ENCODE data around the gene RBM27.

RBM27 gene, protein sequence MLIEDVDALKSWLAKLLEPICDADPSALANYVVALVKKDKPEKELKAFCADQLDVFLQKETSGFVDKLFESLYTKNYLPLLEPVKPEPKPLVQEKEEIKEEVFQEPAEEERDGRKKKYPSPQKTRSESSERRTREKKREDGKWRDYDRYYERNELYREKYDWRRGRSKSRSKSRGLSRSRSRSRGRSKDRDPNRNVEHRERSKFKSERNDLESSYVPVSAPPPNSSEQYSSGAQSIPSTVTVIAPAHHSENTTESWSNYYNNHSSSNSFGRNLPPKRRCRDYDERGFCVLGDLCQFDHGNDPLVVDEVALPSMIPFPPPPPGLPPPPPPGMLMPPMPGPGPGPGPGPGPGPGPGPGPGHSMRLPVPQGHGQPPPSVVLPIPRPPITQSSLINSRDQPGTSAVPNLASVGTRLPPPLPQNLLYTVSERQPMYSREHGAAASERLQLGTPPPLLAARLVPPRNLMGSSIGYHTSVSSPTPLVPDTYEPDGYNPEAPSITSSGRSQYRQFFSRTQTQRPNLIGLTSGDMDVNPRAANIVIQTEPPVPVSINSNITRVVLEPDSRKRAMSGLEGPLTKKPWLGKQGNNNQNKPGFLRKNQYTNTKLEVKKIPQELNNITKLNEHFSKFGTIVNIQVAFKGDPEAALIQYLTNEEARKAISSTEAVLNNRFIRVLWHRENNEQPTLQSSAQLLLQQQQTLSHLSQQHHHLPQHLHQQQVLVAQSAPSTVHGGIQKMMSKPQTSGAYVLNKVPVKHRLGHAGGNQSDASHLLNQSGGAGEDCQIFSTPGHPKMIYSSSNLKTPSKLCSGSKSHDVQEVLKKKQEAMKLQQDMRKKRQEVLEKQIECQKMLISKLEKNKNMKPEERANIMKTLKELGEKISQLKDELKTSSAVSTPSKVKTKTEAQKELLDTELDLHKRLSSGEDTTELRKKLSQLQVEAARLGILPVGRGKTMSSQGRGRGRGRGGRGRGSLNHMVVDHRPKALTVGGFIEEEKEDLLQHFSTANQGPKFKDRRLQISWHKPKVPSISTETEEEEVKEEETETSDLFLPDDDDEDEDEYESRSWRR

DNA sequence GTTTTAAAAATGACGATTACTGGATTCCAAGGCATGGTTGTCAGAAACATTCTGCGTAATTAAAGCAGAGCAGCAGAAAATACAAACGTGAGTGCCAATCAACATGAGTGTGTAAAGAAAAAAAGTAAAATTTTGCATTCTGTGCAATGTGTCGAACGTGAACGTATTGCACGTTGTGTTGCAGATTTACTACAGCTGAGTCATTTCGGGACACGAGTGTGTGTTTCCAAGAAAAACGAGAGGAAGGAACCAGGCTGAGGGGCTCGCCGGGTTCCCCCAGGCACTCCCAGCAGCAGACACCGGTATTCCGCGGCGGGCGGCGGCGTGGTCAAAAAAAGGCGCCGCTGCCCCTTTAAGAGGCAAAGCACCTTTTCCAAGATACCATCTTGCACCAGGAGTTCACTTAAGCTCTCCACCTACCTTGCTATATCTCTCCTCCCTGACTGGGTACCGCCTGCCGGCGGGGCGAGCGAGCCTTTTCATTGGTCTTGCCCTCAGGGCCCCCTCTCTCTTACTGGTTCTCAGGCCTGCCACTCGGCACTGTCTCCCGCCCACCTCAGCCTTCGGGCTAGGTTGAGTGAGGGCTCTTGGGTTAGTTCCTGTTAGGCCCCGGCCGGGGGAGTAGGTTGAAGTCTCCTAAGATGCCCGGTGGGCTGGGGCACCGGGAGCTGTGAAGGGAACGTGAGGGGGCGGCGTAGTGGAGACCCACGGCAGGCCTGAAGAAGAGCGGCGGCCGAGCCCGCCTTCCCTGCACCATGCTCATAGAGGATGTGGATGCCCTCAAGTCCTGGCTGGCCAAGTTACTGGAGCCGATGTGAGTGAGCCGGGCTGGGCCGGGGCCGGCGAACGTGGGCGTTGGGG, at the start of gene RBM27:
Gene RBM27 (plus strand): TSS at position 595 of the 861 bp plus-strand sequence. CDS start 161 bp downstream, at position 756.
- no peaks in the 10 kb centered on the region for H3K27me3 ChIP-seq (ENCODE audit: low read depth, low read length)
- H3K4me3 ChIP-seq (ENCODE audit: low read length): peak within 1 kb of the TSS; percentile 98
- H3K9me3 ChIP-seq (ENCODE audit: insufficient read depth, low read length): no peaks in the 10 kb centered on the region
- peak within 1 kb of the TSS; percentile 90 for H3K4me2 ChIP-seq (ENCODE audit: low read length)
- peaks cover 47% of the 10 kb centered on the region for H3K79me2 ChIP-seq (ENCODE audit: low read length)
- peak within 1 kb of the TSS; percentile 97 for H2AFZ ChIP-seq (ENCODE audit: low read depth, low read length)
- peaks cover 29% of the 10 kb centered on the region for H4K20me1 ChIP-seq (ENCODE audit: insufficient read depth, low read length)
- peak within 1 kb of the TSS; percentile 74 for H3K27ac ChIP-seq (ENCODE audit: low read length)
- no peak for TF ChIP-seq CTCF (IDR thresholded peaks at IDR 0.05; ENCODE audit: low read depth, low read length)
- no peak for TF ChIP-seq EZH2phosphoT487 (IDR thresholded peaks at IDR 0.05; ENCODE audit: low read depth)
- peaks cover 32% of the 10 kb centered on the region for H3K4me1 ChIP-seq (ENCODE audit: low read length)
- H3K36me3 ChIP-seq (replicated peaks; ENCODE audit: low read depth, low read length): no peaks in the 10 kb centered on the region
- H3K9ac ChIP-seq (ENCODE audit: low read length): peak within 1 kb of the TSS; percentile 84

- no peak overlapping the region for H3K4me2 ChIP-seq (ENCODE audit: low read length)
- no peaks in the 10 kb centered on the region for H3K27me3 ChIP-seq (ENCODE audit: low read depth, low read length)
- no peak overlapping the region for H2AFZ ChIP-seq (ENCODE audit: low read depth, low read length)
- no peaks in the 10 kb centered on the region for H3K79me2 ChIP-seq (ENCODE audit: low read length)
- H3K27ac ChIP-seq (ENCODE audit: low read length): no peak overlapping the region
- no peaks in the 10 kb centered on the region for H3K9me3 ChIP-seq (ENCODE audit: insufficient read depth, low read length)
- no peak overlapping the region for H3K9ac ChIP-seq (ENCODE audit: low read length)
- no peaks in the 10 kb centered on the region for H3K4me1 ChIP-seq (ENCODE audit: low read length)
- peaks cover 44% of the 10 kb centered on the region for H3K36me3 ChIP-seq (replicated peaks; ENCODE audit: low read depth, low read length)
- no peak overlapping the region for H3K4me3 ChIP-seq (ENCODE audit: low read length)
- H4K20me1 ChIP-seq (ENCODE audit: insufficient read depth, low read length): no peaks in the 10 kb centered on the region
- TF ChIP-seq EZH2phosphoT487 (IDR thresholded peaks at IDR 0.05; ENCODE audit: low read depth) (no peak), CTCF (IDR thresholded peaks at IDR 0.05; ENCODE audit: low read depth, low read length) (no peak)
These were observed 45.1 kb upstream of the RBM27 start for GRCh38 chr5:146158255-146158654.

GRCh38 chr5:146164382-146164781, 39.0 kb upstream of the RBM27 start:
- peaks cover 34% of the 10 kb centered on the region for H3K36me3 ChIP-seq (replicated peaks; ENCODE audit: low read depth, low read length)
- H4K20me1 ChIP-seq (ENCODE audit: insufficient read depth, low read length): no peaks in the 10 kb centered on the region
- TF ChIP-seq CTCF (IDR thresholded peaks at IDR 0.05; ENCODE audit: low read depth, low read length): no peak
- TF ChIP-seq EZH2phosphoT487 (IDR thresholded peaks at IDR 0.05; ENCODE audit: low read depth): no peak
- H3K4me3 ChIP-seq (ENCODE audit: low read length): no peak overlapping the region
- H3K9me3 ChIP-seq (ENCODE audit: insufficient read depth, low read length): no peaks in the 10 kb centered on the region
- H3K4me2 ChIP-seq (ENCODE audit: low read length): no peak overlapping the region
- no peak overlapping the region for H3K9ac ChIP-seq (ENCODE audit: low read length)
- no peaks in the 10 kb centered on the region for H3K27me3 ChIP-seq (ENCODE audit: low read depth, low read length)
- no peaks in the 10 kb centered on the region for H3K4me1 ChIP-seq (ENCODE audit: low read length)
- H3K79me2 ChIP-seq (ENCODE audit: low read length): 0 out of 2 replicates have a peak, but pooled peaks cover 6% of the 10 kb centered on the region
- no peak overlapping the region for H3K27ac ChIP-seq (ENCODE audit: low read length)
- no peak overlapping the region for H2AFZ ChIP-seq (ENCODE audit: low read depth, low read length)

All from OCI-LY3 (cell line).